K562 (cell line): ENCODE data around the gene DNAJC9. TPM values are rescaled to one million over a fixed set of nuclear protein-coding genes. Genes with fewer than 3 reads are reported as not detected.
A peak's percentile ranks its signal among the peaks of the same experiment; 100 is the strongest.

Source experiments
- ATAC-seq: fragments of 200-7000 bp; cut with Tn5 transposase; 3 replicates; pipeline ENCODE4 v1.9.1; 2020; ENCODE audit warnings: moderate library complexity
- BruUV-seq: library from RNA; stranded (reverse); fragments of 400-500 nt; replicated peaks from 2 replicates; lab custom pipeline; 2021; lab: Mats Ljungman, UMichigan
- CTCF ChIA-PET: fragments of 300-600 bp; formaldehyde crosslinking; extraction: SDS; loops from one replicate; lab custom pipeline; 2021; ENCODE audit warnings: low intra/inter-chr PET ratio; lab: Yijun Ruan, JAX
- POLR2A ChIA-PET: fragments of 300-600, 350-650 bp; sonication (Branson Sonifier 250); formaldehyde crosslinking; extraction: SDS; loops from one replicate; lab custom pipeline; 2021; ENCODE audit warnings: antibody characterized with exemption, inconsistent platforms; lab: Yijun Ruan, JAX
- DNase-seq, 4 experiments: peaks; one replicate each; pipeline versions ENCODE4 v3.0.0 to v3.0.0-alpha.2; 2011 to 2018; ENCODE audit warnings: low spot score in 3 of 4, mixed read lengths in 3 of 4; ENCODE audit errors: extremely low read depth in 1 of 4
- FAIRE-seq: peaks from 2 replicates; lab custom pipeline; 2011; peaks lifted over from hg19 to GRCh38; lab: Jason Lieb, UNC
- H2AFZ ChIP-seq: 2 replicates; pipeline ENCODE4 v1.6.0; 2011; ENCODE audit warnings: low read depth, low read length, control low read depth, inconsistent platforms
- H3K27ac ChIP-seq: fragments of 200-600 bp; 3 replicates; pipeline ENCODE4 v1.8.0; 2011; ENCODE audit warnings: low read depth, mild to moderate bottlenecking, control low read depth, inconsistent platforms, low read length, moderate library complexity, mixed read lengths; ENCODE audit errors: extremely low read depth
- H3K27me3 ChIP-seq, 2 experiments: fragments of 300-600 bp in 1 of 2; 2 replicates in 1 of 2; 3 replicates in 1 of 2; pipeline versions ENCODE4 v1.6.0 to v1.8.0; 2011; ENCODE audit warnings: inconsistent platforms in 2 of 2, low read length in 2 of 2, mild to moderate bottlenecking in 1 of 2, mixed read lengths in 1 of 2, moderate library complexity in 1 of 2; ENCODE audit not compliant: control insufficient read depth in 2 of 2, insufficient read depth in 2 of 2
- H3K36me3 ChIP-seq: fragments of 300-600 bp; 3 replicates; pipeline ENCODE4 v1.8.0; 2011; ENCODE audit warnings: mild to moderate bottlenecking, low read length, inconsistent platforms; ENCODE audit not compliant: control insufficient read depth, insufficient read depth
- H3K4me1 ChIP-seq, 2 experiments: fragments of 200-600 bp in 1 of 2; replicated peaks in 1 of 2; 2 replicates in 1 of 2; 3 replicates in 1 of 2; pipeline versions ENCODE4 v1.5.1 to v1.8.0; 2011; ENCODE audit warnings: inconsistent platforms in 2 of 2, low read length in 2 of 2, mild to moderate bottlenecking in 1 of 2, mixed read lengths in 1 of 2, moderate library complexity in 1 of 2; ENCODE audit not compliant: control insufficient read depth in 2 of 2, insufficient read depth in 2 of 2
- H3K4me2 ChIP-seq: 2 replicates; pipeline ENCODE4 v1.6.1; 2011; ENCODE audit warnings: low read length, control low read depth, inconsistent platforms, mixed read lengths; ENCODE audit not compliant: insufficient read depth
- H3K4me3 ChIP-seq: fragments of 200-600 bp; sonication (generic), shearing (Covaris generic); 2 replicates; pipeline ENCODE4 v1.5.1; 2016; ENCODE audit warnings: control low read depth, inconsistent platforms
- H3K79me2 ChIP-seq: fragments of 200-600 bp; 3 replicates; pipeline ENCODE4 v1.8.0; 2011; ENCODE audit warnings: low read length, inconsistent platforms; ENCODE audit not compliant: control insufficient read depth, insufficient read depth
- H3K9ac ChIP-seq, 2 experiments: 2 replicates each; pipeline versions ENCODE4 v1.6.0 to v1.6.1; 2011; ENCODE audit warnings: low read depth in 2 of 2, low read length in 2 of 2, control low read depth in 1 of 2, inconsistent platforms in 1 of 2, mild to moderate bottlenecking in 1 of 2, mixed read lengths in 1 of 2; ENCODE audit not compliant: insufficient read depth in 1 of 2
- H3K9me1 ChIP-seq: one replicate; pipeline ENCODE4 v1.6.0; 2011; ENCODE audit warnings: inconsistent platforms, mild to moderate bottlenecking, low read length, moderate library complexity; ENCODE audit not compliant: control insufficient read depth, insufficient read depth
- H3K9me3 ChIP-seq: replicated peaks from 2 replicates; pipeline ENCODE4 v1.5.1; 2011; ENCODE audit warnings: low read depth, low read length, inconsistent platforms; ENCODE audit not compliant: control insufficient read depth, insufficient read depth
- H4K20me1 ChIP-seq: replicated peaks from 2 replicates; pipeline ENCODE4 v1.6.1; 2011; ENCODE audit warnings: low read length, inconsistent platforms, mixed read lengths; ENCODE audit not compliant: control insufficient read depth, insufficient read depth
- ARID3A ChIP-seq: IDR thresholded peaks from 2 replicates; pipeline ENCODE4 v1.6.1; 2012; ENCODE audit warnings: low read depth, low read length, improper control_type of control experiment, borderline replicate concordance
- BCOR ChIP-seq: fragments of 450-650 bp; IDR thresholded peaks from 2 replicates; pipeline ENCODE4 v1.6.1; 2016
- CBX3 ChIP-seq, 2 experiments: IDR thresholded peaks; 1 replicate in 1 of 2; 2 replicates in 1 of 2; pipeline ENCODE4 v1.6.1; 2012; ENCODE audit warnings: inconsistent platforms in 2 of 2, low read length in 2 of 2, borderline replicate concordance in 1 of 2, control low read depth in 1 of 2
- FOXP4 ChIP-seq: sonication (generic); formaldehyde crosslinking; IDR thresholded peaks from 2 replicates; pipeline ENCODE4 v1.8.0; 2022; ENCODE audit warnings: mild to moderate bottlenecking, missing genetic modification reagents, borderline replicate concordance
- HDAC8 ChIP-seq: fragments of 450-650 bp; IDR thresholded peaks from 2 replicates; pipeline ENCODE4 v1.6.1; 2016; ENCODE audit warnings: mild to moderate bottlenecking, missing genetic modification characterization, moderate library complexity, missing compliant biosample characterization
- HNRNPH1 ChIP-seq: fragments of 200-400 bp; formaldehyde crosslinking; optimal IDR thresholded peaks from 2 replicates; pipeline ENCODE3; 2017; ENCODE audit warnings: low read depth, mild to moderate bottlenecking, low read length, moderate library complexity
- IRF1 ChIP-seq: sonication (generic); formaldehyde crosslinking; IDR thresholded peaks from 2 replicates; pipeline ENCODE4 v1.8.0; 2022; ENCODE audit warnings: missing genetic modification reagents, mild to moderate bottlenecking, borderline replicate concordance
- LARP7 ChIP-seq: fragments of 450-650 bp; IDR thresholded peaks from 2 replicates; pipeline ENCODE4 v1.6.1; 2016
- NR2C1 ChIP-seq, 2 experiments: fragments of 450-650 bp; IDR thresholded peaks; 2 replicates each; pipeline ENCODE4 v1.6.1; 2017; ENCODE audit warnings: mild to moderate bottlenecking in 2 of 2, antibody characterized with exemption in 1 of 2, inconsistent platforms in 1 of 2, missing compliant biosample characterization in 1 of 2, missing genetic modification characterization in 1 of 2
- SIN3A ChIP-seq, 2 experiments: fragments of 150-350 bp in 1 of 2; IDR thresholded peaks; 2 replicates each; pipeline ENCODE4 v1.6.1; 2011 to 2016; ENCODE audit warnings: borderline replicate concordance in 2 of 2, low read depth in 2 of 2, low read length in 2 of 2, mild to moderate bottlenecking in 2 of 2, moderate library complexity in 2 of 2; ENCODE audit not compliant: control insufficient read depth in 1 of 2
- SNAPC5 ChIP-seq: fragments of 250-450 bp; sonication (Bioruptor Pico); IDR thresholded peaks from 2 replicates; pipeline ENCODE4 v1.8.0; 2021; ENCODE audit warnings: moderate library complexity, mild to moderate bottlenecking, inconsistent platforms
- ZBTB43 ChIP-seq: sonication (generic); formaldehyde crosslinking; IDR thresholded peaks from 2 replicates; pipeline ENCODE4 v1.8.0; 2023; ENCODE audit warnings: mild to moderate bottlenecking, missing genetic modification reagents
- ZEB2 ChIP-seq: fragments of 450-650 bp; IDR thresholded peaks from 2 replicates; pipeline ENCODE4 v1.6.1; 2016
- ZNF146 ChIP-seq: IDR thresholded peaks from one replicate; pipeline ENCODE4 v1.6.1; 2018; ENCODE audit warnings: missing compliant biosample characterization; ENCODE audit not compliant: unreplicated experiment
- WGBS: fragments of 100-300 bp; shearing (Covaris generic); methylation state at CpG from one replicate; pipeline ENCODE4 v1.1.6; 2016; ENCODE audit warnings: low coverage, mixed read lengths; ENCODE audit not compliant: insufficient coverage; ENCODE audit errors: missing lambda C conversion rate; 5-methylcytosine and 5-hydroxymethylcytosine counted together
- in situ Hi-C: fragments of 300-500 bp; cut with MboI; formaldehyde crosslinking; loops from 4 replicates; pipeline ENCODE4 v1.15.0; 2018; ENCODE audit warnings: inconsistent platforms, mixed read lengths
- intact Hi-C: fragments of 100-400 bp; cut with micrococcal nuclease; formaldehyde crosslinking; loops from 2 replicates; pipeline ENCODE4 v1.14.2; 2022
- polyA plus RNA-seq, 8 experiments: library from polyadenylated mRNA; depleted of rRNA in 4 of 8; stranded (reverse) in 5 of 8; unstranded in 3 of 8; fragments of >200 nt; fragmentation: Nextera tagmentation in 2 of 8; fragmentation: Illumina TruSeq in 1 of 8; extraction: Ambion mirVana in 2 of 8; extraction: Trizol in 1 of 8; gene quantifications; 2 replicates each; pipeline versions ENCODE4 v1.2.1 to v1.2.3, GENCODE V29; 2011 to 2014; ENCODE audit warnings: inconsistent platforms in 1 of 8, missing spikeins in 1 of 8
- total RNA-seq, 7 experiments: library from RNA; depleted of rRNA in 6 of 7; stranded (reverse); fragments of >200 nt in 6 of 7; fragmentation: Illumina TruSeq in 2 of 7; extraction: Trizol in 2 of 7; gene quantifications; 2 replicates each; pipeline versions ENCODE4 v1.2.1 to v1.2.3, GENCODE V29; 2011 to 2021; ENCODE audit warnings: low replicate concordance in 1 of 7

The DNAJC9 gene
- total and polyA plus RNA-seq, 9 of the 15 experiments (the other 6 are each of a cell fraction or from before 2014, with no cell fraction given), result 66.7 to 133 (median 102) TPM

GRCh38 chr10:73289958-73290357, 42.9 kb upstream of the DNAJC9 start:
- POLR2A ChIA-PET, result no interaction called here
- no peak overlapping the region for H2AFZ ChIP-seq
- DNase-seq (no peak), FAIRE-seq (no peak), ATAC-seq (no peak)
- no peaks in the 10 kb centered on the region for H3K79me2 ChIP-seq
- no peak overlapping the region for H3K4me3 ChIP-seq
- H3K27ac ChIP-seq, result no peak overlapping the region
- H3K9ac ChIP-seq, result no peak overlapping the region
- in situ Hi-C loops, result no loop called here
- BruUV-seq, result no TSS peak
- H3K9me3 ChIP-seq, result no peaks in the 10 kb centered on the region
- intact Hi-C loops, result no loop called here
- H3K27me3 ChIP-seq, result no peaks in the 10 kb centered on the region
- H3K36me3 ChIP-seq, result no peaks in the 10 kb centered on the region
- 54% methylated on average over 1 of the region's 1 CpG for WGBS
- CTCF ChIA-PET, result no interaction called here
- H3K4me2 ChIP-seq, result no peak overlapping the region
- H3K4me1 ChIP-seq, result no peaks in the 10 kb centered on the region
- no peaks in the 10 kb centered on the region for H3K9me1 ChIP-seq
- H4K20me1 ChIP-seq, result no peaks in the 10 kb centered on the region
- TF ChIP-seq ZNF146 (CRISPR knock-in tag) (peak; percentile 90), ZEB2 (no peak), CBX3 (IDR thresholded peaks at IDR 0.05; ENCODE audit: borderline replicate concordance in 1 of 2, low read length in 2 of 2) (0 out of 3 replicates have a peak, but pooled peaks of 1 of the 2 experiments have one; percentile 22), LARP7 (no peak), ZBTB43 (CRISPR knock-in tag) (no peak), FOXP4 (no peak), SNAPC5 (no peak), NR2C1 (IDR thresholded peaks at IDR 0.05) (no peak), NR2C1 (tag; IDR thresholded peaks at IDR 0.05) (no peak), SIN3A (IDR thresholded peaks at IDR 0.05; ENCODE audit: borderline replicate concordance in 2 of 2, control insufficient read depth in 1 of 2, low read depth in 2 of 2, low read length in 2 of 2) (no peak), IRF1 (CRISPR knock-in tag) (no peak), HDAC8 (tag) (no peak), BCOR (peak; percentile 36; the same call in 1 of the 2 replicates), ARID3A (no peak), HNRNPH1 (no peak)
